Nephron (organoid): ENCODE measurements around the gene PANK2.
A peak's percentile ranks its signal among the peaks of the same experiment; 100 is the strongest.

Source experiments
- H3K27ac Mint-ChIP-seq, 3 experiments: 2 replicates each; pipeline ENCODE4 v1.8.0; 2020; ENCODE audit warnings: mixed read lengths in 3 of 3, mild to moderate bottlenecking in 2 of 3, moderate library complexity in 1 of 3
- H3K27me3 Mint-ChIP-seq: 2 replicates; pipeline ENCODE4 v1.8.0; 2021; ENCODE audit warnings: low read depth, mild to moderate bottlenecking, moderate library complexity, mixed read lengths
- H3K36me3 Mint-ChIP-seq: 2 replicates; pipeline ENCODE4 v1.8.0; 2020; ENCODE audit warnings: low read depth, mixed read lengths
- H3K4me1 Mint-ChIP-seq: 2 replicates; pipeline ENCODE4 v1.8.0; 2020; ENCODE audit warnings: mixed read lengths
- H3K4me3 Mint-ChIP-seq, 3 experiments: 2 replicates each; pipeline ENCODE4 v1.8.0; 2020; ENCODE audit warnings: mild to moderate bottlenecking in 3 of 3, mixed read lengths in 3 of 3, moderate library complexity in 2 of 3
- H3K9me3 Mint-ChIP-seq: 2 replicates; pipeline ENCODE4 v1.8.0; 2020; ENCODE audit warnings: mixed read lengths
- TF ChIP-seq, protein P1 (sequence below), 3 experiments: fragments of 200-600 bp; sonication (generic); IDR thresholded peaks; one replicate each; pipeline ENCODE4 v1.5.0; 2021; ENCODE audit warnings: antibody characterized with exemption in 3 of 3; ENCODE audit not compliant: unreplicated experiment in 3 of 3

Gene PANK2

DNA sequence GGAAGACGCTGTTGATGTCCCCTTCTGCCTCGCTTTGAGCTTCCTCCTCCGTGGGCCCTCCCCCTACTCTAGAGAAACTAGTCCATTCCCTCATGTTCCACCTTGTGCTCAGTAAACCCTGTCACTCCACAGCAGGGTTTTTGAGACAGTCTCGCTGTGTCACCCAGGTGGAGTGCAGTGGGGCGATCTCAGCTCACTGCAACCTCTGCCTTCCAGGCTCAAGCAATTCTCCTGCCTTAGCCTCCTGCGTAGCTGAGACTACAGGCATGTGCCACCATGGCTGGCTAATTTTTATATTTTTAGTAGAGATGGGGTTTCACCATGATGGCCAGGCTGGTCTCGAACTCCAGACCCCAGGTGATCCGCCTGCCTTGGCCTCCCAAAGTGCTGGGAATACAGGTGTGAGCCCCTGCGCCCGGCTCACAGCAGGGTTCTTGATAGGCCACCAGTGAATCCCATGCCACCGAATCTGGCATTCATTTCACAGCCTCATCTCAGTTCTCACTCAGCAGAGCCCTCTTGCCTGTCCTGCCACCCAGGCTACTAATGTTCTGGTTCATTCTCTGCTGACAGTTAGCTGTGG lies 36.0 kb downstream of the PANK2 start:
- H3K36me3 Mint-ChIP-seq: peaks cover 45% of the 10 kb centered on the region
- no peaks in the 10 kb centered on the region for H3K9me3 Mint-ChIP-seq
- peaks cover 3% of the 10 kb centered on the region for H3K27me3 Mint-ChIP-seq
- TF ChIP-seq, protein P1, sequence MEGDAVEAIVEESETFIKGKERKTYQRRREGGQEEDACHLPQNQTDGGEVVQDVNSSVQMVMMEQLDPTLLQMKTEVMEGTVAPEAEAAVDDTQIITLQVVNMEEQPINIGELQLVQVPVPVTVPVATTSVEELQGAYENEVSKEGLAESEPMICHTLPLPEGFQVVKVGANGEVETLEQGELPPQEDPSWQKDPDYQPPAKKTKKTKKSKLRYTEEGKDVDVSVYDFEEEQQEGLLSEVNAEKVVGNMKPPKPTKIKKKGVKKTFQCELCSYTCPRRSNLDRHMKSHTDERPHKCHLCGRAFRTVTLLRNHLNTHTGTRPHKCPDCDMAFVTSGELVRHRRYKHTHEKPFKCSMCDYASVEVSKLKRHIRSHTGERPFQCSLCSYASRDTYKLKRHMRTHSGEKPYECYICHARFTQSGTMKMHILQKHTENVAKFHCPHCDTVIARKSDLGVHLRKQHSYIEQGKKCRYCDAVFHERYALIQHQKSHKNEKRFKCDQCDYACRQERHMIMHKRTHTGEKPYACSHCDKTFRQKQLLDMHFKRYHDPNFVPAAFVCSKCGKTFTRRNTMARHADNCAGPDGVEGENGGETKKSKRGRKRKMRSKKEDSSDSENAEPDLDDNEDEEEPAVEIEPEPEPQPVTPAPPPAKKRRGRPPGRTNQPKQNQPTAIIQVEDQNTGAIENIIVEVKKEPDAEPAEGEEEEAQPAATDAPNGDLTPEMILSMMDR (IDR thresholded peaks at IDR 0.05; ENCODE audit: unreplicated experiment in 3 of 3): no peak
- H3K4me3 Mint-ChIP-seq: no peak overlapping the region
- H3K4me1 Mint-ChIP-seq: peaks cover 31% of the 10 kb centered on the region
- peak overlapping the region in 2 of 3 experiments; percentile 46 to 69 for H3K27ac Mint-ChIP-seq

DNA sequence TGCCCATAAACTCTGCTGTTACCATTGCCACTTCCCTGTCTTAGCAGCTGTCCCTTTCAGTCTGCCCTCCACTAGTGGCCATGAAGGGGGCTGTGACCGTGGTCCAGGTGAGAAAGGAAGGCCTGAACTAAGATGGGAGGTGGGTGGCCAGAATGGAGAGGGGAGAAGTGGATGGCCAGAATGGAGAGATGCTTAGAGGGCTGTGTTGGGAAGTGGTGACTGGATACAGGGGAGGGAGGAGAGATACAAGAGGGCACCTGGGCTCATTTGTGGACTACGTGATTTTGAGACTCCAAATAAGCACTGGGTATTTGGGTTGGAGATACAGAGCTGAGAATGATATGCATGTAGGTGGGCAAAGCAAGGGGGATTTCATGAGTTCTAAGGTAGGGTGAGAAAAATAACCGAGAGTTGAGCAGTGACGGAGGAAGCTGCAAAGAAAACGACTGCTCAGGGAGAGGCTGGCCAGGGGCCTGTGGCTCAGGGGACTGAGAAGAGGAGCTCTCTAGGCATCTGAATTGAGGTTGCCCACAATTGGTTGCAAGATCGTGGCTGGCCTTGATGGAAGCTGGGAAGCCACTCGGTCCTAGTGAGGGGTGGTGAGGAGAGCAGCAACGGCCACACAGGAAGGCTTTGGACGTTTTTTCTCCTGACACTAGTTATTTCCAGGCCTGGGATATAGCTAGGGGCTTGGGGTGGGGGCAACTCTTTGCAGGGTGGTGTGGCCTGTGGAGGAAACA lies 36.9 kb downstream of the PANK2 start:
- Mint-ChIP-seq H3K36me3 (peaks cover 39% of the 10 kb centered on the region), H3K9me3 (no peaks in the 10 kb centered on the region), H3K27ac (peak overlapping the region; percentile 19 to 46 (median 28)), H3K4me1 (peaks cover 38% of the 10 kb centered on the region), H3K4me3 (no peak overlapping the region), H3K27me3 (peaks cover 3% of the 10 kb centered on the region)
- TF ChIP-seq, protein P1 (IDR thresholded peaks at IDR 0.05; ENCODE audit: unreplicated experiment in 3 of 3): no peak

DNA sequence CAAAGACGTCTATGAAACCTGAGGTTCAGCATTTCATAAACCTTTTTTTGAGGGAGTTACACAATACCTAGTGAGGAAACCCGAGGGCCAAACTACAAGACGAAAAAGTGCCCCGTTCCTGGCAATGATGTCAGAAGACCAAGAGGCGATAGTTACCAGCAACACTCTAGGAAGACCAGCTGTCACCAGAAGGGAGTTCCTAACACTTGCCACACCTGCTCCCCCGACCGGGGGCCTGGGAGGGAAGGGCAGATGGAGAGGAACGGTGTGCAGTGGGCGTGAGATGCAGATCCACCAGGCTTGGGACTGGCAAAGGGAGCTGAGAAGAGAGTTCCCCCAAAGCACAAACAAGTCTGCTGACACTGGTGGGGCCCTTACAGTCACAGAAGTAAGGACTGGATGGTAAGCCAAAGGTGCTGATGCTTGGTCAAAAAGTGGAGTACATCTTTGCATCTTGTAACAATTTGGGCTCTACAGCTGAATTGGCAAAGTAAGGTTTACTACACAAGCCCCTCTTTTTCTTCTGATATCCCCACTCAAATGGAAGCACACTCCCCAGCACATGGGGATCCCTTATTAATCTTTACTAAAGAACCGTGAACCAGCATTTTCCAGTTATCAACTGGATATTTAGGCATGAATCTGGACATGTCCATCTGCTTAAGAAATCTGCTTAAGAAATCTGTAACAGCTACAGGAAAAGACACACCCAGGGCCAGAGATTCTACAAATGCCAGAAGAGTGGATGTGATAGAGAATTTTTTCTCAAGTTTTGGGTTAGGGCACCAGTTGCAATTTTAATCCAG lies 38.5 kb downstream of the PANK2 start:
- TF ChIP-seq, protein P1 (IDR thresholded peaks at IDR 0.05; ENCODE audit: unreplicated experiment in 3 of 3): no peak
- H3K27ac Mint-ChIP-seq: peak overlapping the region; percentile 23 to 64 (median 46)
- H3K36me3 Mint-ChIP-seq: peaks cover 33% of the 10 kb centered on the region
- peaks cover 3% of the 10 kb centered on the region for H3K27me3 Mint-ChIP-seq
- no peak overlapping the region for H3K4me3 Mint-ChIP-seq
- H3K4me1 Mint-ChIP-seq: peaks cover 45% of the 10 kb centered on the region
- no peaks in the 10 kb centered on the region for H3K9me3 Mint-ChIP-seq

DNA sequence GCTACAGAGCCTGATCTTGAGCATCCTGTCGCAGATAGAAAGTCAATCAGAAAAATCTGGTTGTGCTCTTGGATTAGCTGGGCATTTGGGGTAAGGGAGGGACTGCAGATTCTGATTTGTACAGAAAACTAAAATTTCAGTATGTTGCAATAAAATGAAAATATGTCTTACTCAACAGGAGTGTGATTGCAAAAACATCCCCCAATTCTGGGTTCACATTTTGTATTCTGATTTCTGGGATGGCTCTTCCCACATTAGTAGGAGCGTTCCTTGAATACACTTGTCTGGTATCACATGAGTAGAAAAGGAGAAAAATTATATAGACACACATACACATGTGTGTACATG lies 40.5 kb downstream of the PANK2 start:
- peaks cover 3% of the 10 kb centered on the region for H3K27me3 Mint-ChIP-seq
- H3K36me3 Mint-ChIP-seq: peaks cover 33% of the 10 kb centered on the region
- H3K4me3 Mint-ChIP-seq: no peak overlapping the region
- peaks cover 61% of the 10 kb centered on the region for H3K4me1 Mint-ChIP-seq
- no peaks in the 10 kb centered on the region for H3K9me3 Mint-ChIP-seq
- H3K27ac Mint-ChIP-seq: peak overlapping the region; percentile 16 to 78 (median 45)
- TF ChIP-seq, protein P1 (IDR thresholded peaks at IDR 0.05; ENCODE audit: unreplicated experiment in 3 of 3): no peak

DNA sequence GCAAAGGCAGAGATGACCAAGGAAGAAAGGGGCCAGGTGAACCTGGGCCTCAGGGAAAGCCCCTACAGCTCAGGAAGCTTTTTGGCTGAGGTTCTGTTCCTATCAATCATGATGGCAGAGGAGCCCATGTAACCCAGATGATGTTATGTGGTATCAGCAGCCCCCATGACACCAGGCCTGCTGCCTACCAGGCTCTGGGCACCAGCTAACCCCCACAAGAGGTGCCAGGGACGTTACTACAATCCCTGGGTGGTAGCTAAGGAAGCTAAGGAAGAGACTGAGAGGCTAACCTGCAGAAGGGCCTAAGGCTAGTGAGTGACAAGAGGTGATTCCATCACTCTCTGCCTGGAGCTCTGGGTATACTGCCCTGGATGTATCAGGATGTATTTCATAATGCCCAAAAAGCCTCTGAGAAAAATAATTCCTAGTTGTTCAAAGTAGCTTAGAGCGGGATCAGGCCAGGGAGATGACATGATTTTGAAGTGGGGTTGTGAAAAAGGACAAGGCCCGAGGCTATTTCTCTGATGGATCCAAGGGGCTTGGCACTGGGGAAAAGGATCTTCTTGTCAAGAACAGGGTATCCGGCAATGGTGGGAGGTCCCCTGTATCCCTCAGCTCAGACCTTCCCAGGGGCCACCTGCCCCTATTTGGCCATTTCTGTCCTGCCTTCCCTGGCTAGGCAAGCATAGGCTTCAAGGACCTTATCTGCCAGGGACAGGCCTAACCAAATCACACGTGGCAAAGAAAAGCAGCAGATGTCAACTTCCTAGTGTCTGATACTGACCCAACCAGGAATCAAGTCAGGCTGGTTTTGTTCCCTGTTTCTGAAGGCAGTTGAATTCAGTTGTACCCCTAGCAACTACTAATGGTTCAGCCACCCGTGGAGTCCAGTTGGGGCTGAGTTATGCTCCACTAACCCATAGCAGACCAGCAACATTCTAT lies 41.3 kb downstream of the PANK2 start:
- peaks cover 3% of the 10 kb centered on the region for H3K27me3 Mint-ChIP-seq
- peak overlapping the region; percentile 16 to 78 (median 45) for H3K27ac Mint-ChIP-seq
- peaks cover 69% of the 10 kb centered on the region for H3K4me1 Mint-ChIP-seq
- H3K36me3 Mint-ChIP-seq: peaks cover 35% of the 10 kb centered on the region
- TF ChIP-seq, protein P1 (IDR thresholded peaks at IDR 0.05; ENCODE audit: unreplicated experiment in 3 of 3): no peak
- no peaks in the 10 kb centered on the region for H3K9me3 Mint-ChIP-seq
- H3K4me3 Mint-ChIP-seq: no peak overlapping the region
